GM23338 (cell line): ENCODE measurements around the gene ATF6. TPM values are rescaled to one million over a fixed set of nuclear protein-coding genes. Genes with fewer than 3 reads are reported as not detected.

Experiments
- ATAC-seq: fragments of 200-7000 bp; cut with Tn5 transposase; 3 replicates; pipeline ENCODE4 v1.9.1; 2020
- DNase-seq: peaks from one replicate; pipeline ENCODE4 v3.0.0-alpha.2; 2015; ENCODE audit warnings: low spot score
- H2AFZ ChIP-seq: fragments of 200-600 bp; sonication (generic); 2 replicates; pipeline ENCODE4 v1.8.0; 2016; ENCODE audit warnings: antibody characterized with exemption, mild to moderate bottlenecking, moderate library complexity
- H3F3A ChIP-seq: fragments of 200-600 bp; sonication (generic); replicated peaks from 2 replicates; pipeline ENCODE4 v1.8.0; 2017; ENCODE audit warnings: antibody characterized with exemption, mixed run types, low read depth
- H3K27ac ChIP-seq: fragments of 200-600 bp; sonication (generic); 2 replicates; pipeline ENCODE4 v1.6.1; 2016; ENCODE audit warnings: low read depth
- H3K27me3 ChIP-seq: fragments of 200-600 bp; sonication (generic); 2 replicates; pipeline ENCODE4 v1.8.0; 2016; ENCODE audit warnings: mild to moderate bottlenecking, mixed run types, moderate library complexity; ENCODE audit not compliant: insufficient read depth
- H3K36me3 ChIP-seq: fragments of 200-600 bp; sonication (generic); 2 replicates; pipeline ENCODE4 v1.8.0; 2016; ENCODE audit warnings: mild to moderate bottlenecking; ENCODE audit not compliant: insufficient read depth
- H3K4me1 ChIP-seq: fragments of 200-600 bp; sonication (generic); 2 replicates; pipeline ENCODE4 v1.8.0; 2016; ENCODE audit warnings: mild to moderate bottlenecking, moderate library complexity; ENCODE audit not compliant: insufficient read depth
- H3K4me2 ChIP-seq: fragments of 200-600 bp; sonication (generic); 2 replicates; pipeline ENCODE4 v1.7.1; 2017; ENCODE audit warnings: mixed run types
- H3K4me3 ChIP-seq: fragments of 200-600 bp; sonication (generic); 2 replicates; pipeline ENCODE4 v1.6.1; 2016; ENCODE audit warnings: mixed run types
- H3K79me2 ChIP-seq: fragments of 200-600 bp; sonication (generic); replicated peaks from 2 replicates; pipeline ENCODE4 v1.8.0; 2017; ENCODE audit warnings: mild to moderate bottlenecking; ENCODE audit not compliant: insufficient read depth
- H3K9me2 ChIP-seq: fragments of 200-600 bp; sonication (generic); 2 replicates; pipeline ENCODE4 v1.8.0; 2017; ENCODE audit not compliant: insufficient read depth
- H4K20me1 ChIP-seq: fragments of 200-600 bp; sonication (generic); replicated peaks from 2 replicates; pipeline ENCODE4 v1.8.0; 2017; ENCODE audit warnings: mild to moderate bottlenecking; ENCODE audit not compliant: insufficient read depth
- H3K27ac Mint-ChIP-seq: 2 replicates; pipeline ENCODE4 v1.8.0; 2020; ENCODE audit warnings: inconsistent platforms, mild to moderate bottlenecking, moderate library complexity, mixed read lengths
- H3K27me3 Mint-ChIP-seq: 3 replicates; pipeline ENCODE4 v1.8.0; 2022; ENCODE audit warnings: low read depth, mild to moderate bottlenecking, moderate library complexity, mixed read lengths, inconsistent platforms; ENCODE audit not compliant: insufficient read depth, poor library complexity
- H3K36me3 Mint-ChIP-seq: 3 replicates; pipeline ENCODE4 v1.8.0; 2021; ENCODE audit warnings: low read depth, mild to moderate bottlenecking, inconsistent platforms, moderate library complexity, mixed read lengths
- H3K4me1 Mint-ChIP-seq: 3 replicates; pipeline ENCODE4 v1.8.0; 2020; ENCODE audit warnings: mild to moderate bottlenecking, inconsistent platforms, mixed read lengths
- H3K4me3 Mint-ChIP-seq: 3 replicates; pipeline ENCODE4 v1.8.0; 2021; ENCODE audit warnings: moderate library complexity, mild to moderate bottlenecking, inconsistent platforms, mixed read lengths
- H3K9me3 Mint-ChIP-seq: 3 replicates; pipeline ENCODE4 v1.8.0; 2020; ENCODE audit warnings: moderate library complexity, mild to moderate bottlenecking, inconsistent platforms, mixed read lengths
- JUNB ChIP-seq: IDR thresholded peaks from one replicate; pipeline ENCODE4 v1.6.1; 2016; ENCODE audit warnings: antibody characterized with exemption; ENCODE audit not compliant: unreplicated experiment
- POLR2AphosphoS5 ChIP-seq: IDR thresholded peaks from 2 replicates; pipeline ENCODE4 v1.6.1; 2016; ENCODE audit warnings: antibody characterized with exemption, low read depth
- ZNF114 ChIP-seq: fragments of 250-450 bp; sonication (Bioruptor Pico); IDR thresholded peaks from 2 replicates; pipeline ENCODE4 v1.5.0; 2020; ENCODE audit warnings: mild to moderate bottlenecking, moderate library complexity
- polyA plus RNA-seq: library from polyadenylated mRNA; unstranded; fragments of >200 nt; fragmentation: Nextera tagmentation; extraction: Ambion mirVana; gene quantifications from 2 replicates; pipeline ENCODE4 v1.2.1, GENCODE V29; 2016
- total RNA-seq: library from RNA; depleted of rRNA; stranded (reverse); fragments of >200 nt; shearing (Covaris generic); gene quantifications from 2 replicates; pipeline ENCODE4 v1.2.3, GENCODE V29; 2014
- TF ChIP-seq, protein P1 (sequence below): fragments of 250-450 bp; sonication (Bioruptor Pico); IDR thresholded peaks from 2 replicates; pipeline ENCODE4 v1.5.0; 2020; ENCODE audit warnings: mild to moderate bottlenecking, moderate library complexity
- TF ChIP-seq, protein P2 (sequence below), 2 experiments: fragments of 200-600 bp in 1 of 2; sonication (generic) in 1 of 2; conservative IDR thresholded peaks; 2 replicates each; pipeline versions ENCODE4 v1.5.1 to v1.6.1; 2016 to 2017; ENCODE audit warnings: antibody characterized with exemption in 2 of 2, low read depth in 2 of 2, mild to moderate bottlenecking in 2 of 2, moderate library complexity in 1 of 2

The ATF6 gene
- total and polyA plus RNA-seq, 2 experiments from 2014 or later = 5.0 to 13.5 TPM

DNA sequence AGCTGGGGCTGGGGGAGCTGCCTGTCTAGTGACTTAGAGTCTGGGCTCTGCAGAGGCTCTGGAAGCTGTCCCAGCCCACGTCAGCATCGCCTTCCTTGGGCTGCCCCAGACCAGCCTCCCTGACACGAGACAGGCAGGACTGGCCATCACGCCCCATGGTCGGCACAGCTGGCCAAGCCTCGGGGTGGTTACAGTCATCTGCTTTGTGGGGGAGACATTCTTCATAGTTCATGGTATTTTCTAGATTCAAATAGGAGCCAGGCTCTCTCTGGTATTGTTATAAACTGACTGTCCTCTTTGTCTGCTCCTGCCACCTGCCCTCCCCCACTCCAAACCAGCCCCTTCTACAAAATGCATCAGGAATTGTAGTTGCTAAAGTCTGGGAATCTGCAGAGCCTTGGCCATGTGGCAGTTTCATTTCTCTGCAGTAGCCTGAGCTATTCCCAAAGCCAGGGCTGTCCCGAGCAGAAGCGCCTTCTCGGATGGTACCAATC lies 228.1 kb downstream of the ATF6 start:
- no peak overlapping the region for H3K27ac Mint-ChIP-seq
- H2AFZ ChIP-seq = no peak overlapping the region

More for the DNA sequence above, 228.1 kb downstream of the ATF6 start:
- H3K27me3 Mint-ChIP-seq = no peaks in the 10 kb centered on the region
- no peak overlapping the region for H3K4me3 Mint-ChIP-seq
- H3K36me3 Mint-ChIP-seq = peaks cover 12% of the 10 kb centered on the region; the same call in 2 of the 3 replicates
- Histone ChIP-seq H3K9me2 (no peaks in the 10 kb centered on the region), H3K79me2 (no peaks in the 10 kb centered on the region), H3K4me2 (no peak overlapping the region), H3K27me3 (no peaks in the 10 kb centered on the region), H4K20me1 (no peaks in the 10 kb centered on the region), H3F3A (no peaks in the 10 kb centered on the region), H3K4me3 (no peak overlapping the region), H3K4me1 (no peaks in the 10 kb centered on the region), H3K36me3 (no peaks in the 10 kb centered on the region), H3K27ac (no peak overlapping the region)
- TF ChIP-seq, protein P1, sequence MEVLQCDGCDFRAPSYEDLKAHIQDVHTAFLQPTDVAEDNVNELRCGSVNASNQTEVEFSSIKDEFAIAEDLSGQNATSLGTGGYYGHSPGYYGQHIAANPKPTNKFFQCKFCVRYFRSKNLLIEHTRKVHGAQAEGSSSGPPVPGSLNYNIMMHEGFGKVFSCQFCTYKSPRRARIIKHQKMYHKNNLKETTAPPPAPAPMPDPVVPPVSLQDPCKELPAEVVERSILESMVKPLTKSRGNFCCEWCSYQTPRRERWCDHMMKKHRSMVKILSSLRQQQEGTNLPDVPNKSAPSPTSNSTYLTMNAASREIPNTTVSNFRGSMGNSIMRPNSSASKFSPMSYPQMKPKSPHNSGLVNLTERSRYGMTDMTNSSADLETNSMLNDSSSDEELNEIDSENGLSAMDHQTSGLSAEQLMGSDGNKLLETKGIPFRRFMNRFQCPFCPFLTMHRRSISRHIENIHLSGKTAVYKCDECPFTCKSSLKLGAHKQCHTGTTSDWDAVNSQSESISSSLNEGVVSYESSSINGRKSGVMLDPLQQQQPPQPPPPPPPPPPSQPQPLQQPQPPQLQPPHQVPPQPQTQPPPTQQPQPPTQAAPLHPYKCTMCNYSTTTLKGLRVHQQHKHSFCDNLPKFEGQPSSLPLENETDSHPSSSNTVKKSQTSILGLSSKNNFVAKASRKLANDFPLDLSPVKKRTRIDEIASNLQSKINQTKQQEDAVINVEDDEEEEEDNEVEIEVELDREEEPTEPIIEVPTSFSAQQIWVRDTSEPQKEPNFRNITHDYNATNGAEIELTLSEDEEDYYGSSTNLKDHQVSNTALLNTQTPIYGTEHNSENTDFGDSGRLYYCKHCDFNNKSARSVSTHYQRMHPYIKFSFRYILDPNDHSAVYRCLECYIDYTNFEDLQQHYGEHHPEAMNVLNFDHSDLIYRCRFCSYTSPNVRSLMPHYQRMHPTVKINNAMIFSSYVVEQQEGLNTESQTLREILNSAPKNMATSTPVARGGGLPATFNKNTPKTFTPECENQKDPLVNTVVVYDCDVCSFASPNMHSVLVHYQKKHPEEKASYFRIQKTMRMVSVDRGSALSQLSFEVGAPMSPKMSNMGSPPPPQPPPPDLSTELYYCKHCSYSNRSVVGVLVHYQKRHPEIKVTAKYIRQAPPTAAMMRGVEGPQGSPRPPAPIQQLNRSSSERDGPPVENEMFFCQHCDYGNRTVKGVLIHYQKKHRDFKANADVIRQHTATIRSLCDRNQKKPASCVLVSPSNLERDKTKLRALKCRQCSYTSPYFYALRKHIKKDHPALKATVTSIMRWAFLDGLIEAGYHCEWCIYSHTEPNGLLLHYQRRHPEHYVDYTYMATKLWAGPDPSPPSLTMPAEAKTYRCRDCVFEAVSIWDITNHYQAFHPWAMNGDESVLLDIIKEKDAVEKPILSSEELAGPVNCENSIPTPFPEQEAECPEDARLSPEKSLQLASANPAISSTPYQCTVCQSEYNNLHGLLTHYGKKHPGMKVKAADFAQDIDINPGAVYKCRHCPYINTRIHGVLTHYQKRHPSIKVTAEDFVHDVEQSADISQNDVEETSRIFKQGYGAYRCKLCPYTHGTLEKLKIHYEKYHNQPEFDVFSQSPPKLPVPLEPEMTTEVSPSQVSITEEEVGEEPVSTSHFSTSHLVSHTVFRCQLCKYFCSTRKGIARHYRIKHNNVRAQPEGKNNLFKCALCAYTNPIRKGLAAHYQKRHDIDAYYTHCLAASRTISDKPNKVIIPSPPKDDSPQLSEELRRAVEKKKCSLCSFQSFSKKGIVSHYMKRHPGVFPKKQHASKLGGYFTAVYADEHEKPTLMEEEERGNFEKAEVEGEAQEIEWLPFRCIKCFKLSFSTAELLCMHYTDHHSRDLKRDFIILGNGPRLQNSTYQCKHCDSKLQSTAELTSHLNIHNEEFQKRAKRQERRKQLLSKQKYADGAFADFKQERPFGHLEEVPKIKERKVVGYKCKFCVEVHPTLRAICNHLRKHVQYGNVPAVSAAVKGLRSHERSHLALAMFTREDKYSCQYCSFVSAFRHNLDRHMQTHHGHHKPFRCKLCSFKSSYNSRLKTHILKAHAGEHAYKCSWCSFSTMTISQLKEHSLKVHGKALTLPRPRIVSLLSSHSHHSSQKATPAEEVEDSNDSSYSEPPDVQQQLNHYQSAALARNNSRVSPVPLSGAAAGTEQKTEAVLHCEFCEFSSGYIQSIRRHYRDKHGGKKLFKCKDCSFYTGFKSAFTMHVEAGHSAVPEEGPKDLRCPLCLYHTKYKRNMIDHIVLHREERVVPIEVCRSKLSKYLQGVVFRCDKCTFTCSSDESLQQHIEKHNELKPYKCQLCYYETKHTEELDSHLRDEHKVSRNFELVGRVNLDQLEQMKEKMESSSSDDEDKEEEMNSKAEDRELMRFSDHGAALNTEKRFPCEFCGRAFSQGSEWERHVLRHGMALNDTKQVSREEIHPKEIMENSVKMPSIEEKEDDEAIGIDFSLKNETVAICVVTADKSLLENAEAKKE (CRISPR knock-in tag) = no peak
- no peak for TF ChIP-seq ZNF114 (CRISPR knock-in tag)
- no peak for TF ChIP-seq JUNB
- TF ChIP-seq, protein P2, sequence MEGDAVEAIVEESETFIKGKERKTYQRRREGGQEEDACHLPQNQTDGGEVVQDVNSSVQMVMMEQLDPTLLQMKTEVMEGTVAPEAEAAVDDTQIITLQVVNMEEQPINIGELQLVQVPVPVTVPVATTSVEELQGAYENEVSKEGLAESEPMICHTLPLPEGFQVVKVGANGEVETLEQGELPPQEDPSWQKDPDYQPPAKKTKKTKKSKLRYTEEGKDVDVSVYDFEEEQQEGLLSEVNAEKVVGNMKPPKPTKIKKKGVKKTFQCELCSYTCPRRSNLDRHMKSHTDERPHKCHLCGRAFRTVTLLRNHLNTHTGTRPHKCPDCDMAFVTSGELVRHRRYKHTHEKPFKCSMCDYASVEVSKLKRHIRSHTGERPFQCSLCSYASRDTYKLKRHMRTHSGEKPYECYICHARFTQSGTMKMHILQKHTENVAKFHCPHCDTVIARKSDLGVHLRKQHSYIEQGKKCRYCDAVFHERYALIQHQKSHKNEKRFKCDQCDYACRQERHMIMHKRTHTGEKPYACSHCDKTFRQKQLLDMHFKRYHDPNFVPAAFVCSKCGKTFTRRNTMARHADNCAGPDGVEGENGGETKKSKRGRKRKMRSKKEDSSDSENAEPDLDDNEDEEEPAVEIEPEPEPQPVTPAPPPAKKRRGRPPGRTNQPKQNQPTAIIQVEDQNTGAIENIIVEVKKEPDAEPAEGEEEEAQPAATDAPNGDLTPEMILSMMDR (conservative IDR thresholded peaks at IDR 0.05; ENCODE audit: low read depth in 2 of 2) = no peak
- no peak for TF ChIP-seq POLR2AphosphoS5
- no peak; the same call in 2 of the 3 replicates for ATAC-seq
- H3K4me1 Mint-ChIP-seq = no peaks in the 10 kb centered on the region; the same call in 2 of the 3 replicates
- H3K9me3 Mint-ChIP-seq = peaks cover 3% of the 10 kb centered on the region
- no peak for DNase-seq
